Neural progenitor cell (in vitro differentiated cells): ENCODE data around the gene GNAS-AS1.

Experiments used
- EZH2 ChIP-seq: fragments of 200-600 bp; sonication (generic); IDR thresholded peaks from 2 replicates; pipeline ENCODE4 v1.6.1; 2017; ENCODE audit warnings: antibody characterized with exemption, mild to moderate bottlenecking, moderate library complexity
- TF ChIP-seq, protein P1 (sequence below): fragments of 200-600 bp; sonication (generic); IDR thresholded peaks from 2 replicates; pipeline ENCODE4 v1.5.1; 2017; ENCODE audit warnings: antibody characterized with exemption, mild to moderate bottlenecking

DNA sequence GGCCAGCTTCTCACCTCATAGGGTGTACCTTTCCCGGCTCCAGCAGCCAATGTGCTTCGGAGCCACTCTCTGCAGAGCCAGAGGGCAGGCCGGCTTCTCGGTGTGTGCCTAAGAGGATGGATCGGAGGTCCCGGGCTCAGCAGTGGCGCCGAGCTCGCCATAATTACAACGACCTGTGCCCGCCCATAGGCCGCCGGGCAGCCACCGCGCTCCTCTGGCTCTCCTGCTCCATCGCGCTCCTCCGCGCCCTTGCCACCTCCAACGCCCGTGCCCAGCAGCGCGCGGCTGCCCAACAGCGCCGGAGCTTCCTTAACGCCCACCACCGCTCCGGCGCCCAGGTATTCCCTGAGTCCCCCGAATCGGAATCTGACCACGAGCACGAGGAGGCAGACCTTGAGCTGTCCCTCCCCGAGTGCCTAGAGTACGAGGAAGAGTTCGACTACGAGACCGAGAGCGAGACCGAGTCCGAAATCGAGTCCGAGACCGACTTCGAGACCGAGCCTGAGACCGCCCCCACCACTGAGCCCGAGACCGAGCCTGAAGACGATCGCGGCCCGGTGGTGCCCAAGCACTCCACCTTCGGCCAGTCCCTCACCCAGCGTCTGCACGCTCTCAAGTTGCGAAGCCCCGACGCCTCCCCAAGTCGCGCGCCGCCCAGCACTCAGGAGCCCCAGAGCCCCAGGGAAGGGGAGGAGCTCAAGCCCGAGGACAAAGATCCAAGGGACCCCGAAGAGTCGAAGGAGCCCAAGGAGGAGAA is 10.5 kb downstream of the GNAS-AS1 start:
- TF ChIP-seq, protein P1, sequence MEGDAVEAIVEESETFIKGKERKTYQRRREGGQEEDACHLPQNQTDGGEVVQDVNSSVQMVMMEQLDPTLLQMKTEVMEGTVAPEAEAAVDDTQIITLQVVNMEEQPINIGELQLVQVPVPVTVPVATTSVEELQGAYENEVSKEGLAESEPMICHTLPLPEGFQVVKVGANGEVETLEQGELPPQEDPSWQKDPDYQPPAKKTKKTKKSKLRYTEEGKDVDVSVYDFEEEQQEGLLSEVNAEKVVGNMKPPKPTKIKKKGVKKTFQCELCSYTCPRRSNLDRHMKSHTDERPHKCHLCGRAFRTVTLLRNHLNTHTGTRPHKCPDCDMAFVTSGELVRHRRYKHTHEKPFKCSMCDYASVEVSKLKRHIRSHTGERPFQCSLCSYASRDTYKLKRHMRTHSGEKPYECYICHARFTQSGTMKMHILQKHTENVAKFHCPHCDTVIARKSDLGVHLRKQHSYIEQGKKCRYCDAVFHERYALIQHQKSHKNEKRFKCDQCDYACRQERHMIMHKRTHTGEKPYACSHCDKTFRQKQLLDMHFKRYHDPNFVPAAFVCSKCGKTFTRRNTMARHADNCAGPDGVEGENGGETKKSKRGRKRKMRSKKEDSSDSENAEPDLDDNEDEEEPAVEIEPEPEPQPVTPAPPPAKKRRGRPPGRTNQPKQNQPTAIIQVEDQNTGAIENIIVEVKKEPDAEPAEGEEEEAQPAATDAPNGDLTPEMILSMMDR, result no peak
- TF ChIP-seq EZH2, result peak; percentile 29
